ENCODE measurements around the gene ZNF70.

- TF ChIP-seq CTCF (IDR thresholded peaks at IDR 0.05) (no peak), POLR2AphosphoS5 (IDR thresholded peaks at IDR 0.05) (no peak), POLR2A (IDR thresholded peaks at IDR 0.05) (no peak)
Observed at GRCh38 chr22:23781065-23781464, 30.2 kb upstream of the ZNF70 start.
